HCT116 (cell line): ENCODE data around the gene DLG2.

Source experiments
- CTCF ChIP-seq, 3 experiments: fragments of 200-600 bp in 1 of 3; sonication (generic) in 1 of 3; IDR thresholded peaks in 2 of 3; conservative IDR thresholded peaks in 1 of 3; 2 replicates each; pipeline ENCODE4 v1.5.1; 2012 to 2017; ENCODE audit warnings: low read depth in 2 of 3, low read length in 2 of 3, antibody characterized with exemption in 1 of 3, borderline replicate concordance in 1 of 3, control low read depth in 1 of 3, mild to moderate bottlenecking in 1 of 3, mixed read lengths in 1 of 3, mixed run types in 1 of 3, moderate library complexity in 1 of 3; ENCODE audit not compliant: insufficient read depth in 1 of 3
- POLR2A ChIP-seq: IDR thresholded peaks from 2 replicates; pipeline ENCODE4 v1.7.0; 2011; ENCODE audit warnings: borderline replicate concordance; ENCODE audit not compliant: insufficient read depth, insufficient read length; ENCODE audit errors: extremely low read depth
- REST ChIP-seq: IDR thresholded peaks from 2 replicates; pipeline ENCODE4 v1.6.1; 2012; ENCODE audit warnings: low read depth
- SIN3A ChIP-seq: IDR thresholded peaks from 2 replicates; pipeline ENCODE4 v1.6.1; 2012; ENCODE audit warnings: low read depth

DNA sequence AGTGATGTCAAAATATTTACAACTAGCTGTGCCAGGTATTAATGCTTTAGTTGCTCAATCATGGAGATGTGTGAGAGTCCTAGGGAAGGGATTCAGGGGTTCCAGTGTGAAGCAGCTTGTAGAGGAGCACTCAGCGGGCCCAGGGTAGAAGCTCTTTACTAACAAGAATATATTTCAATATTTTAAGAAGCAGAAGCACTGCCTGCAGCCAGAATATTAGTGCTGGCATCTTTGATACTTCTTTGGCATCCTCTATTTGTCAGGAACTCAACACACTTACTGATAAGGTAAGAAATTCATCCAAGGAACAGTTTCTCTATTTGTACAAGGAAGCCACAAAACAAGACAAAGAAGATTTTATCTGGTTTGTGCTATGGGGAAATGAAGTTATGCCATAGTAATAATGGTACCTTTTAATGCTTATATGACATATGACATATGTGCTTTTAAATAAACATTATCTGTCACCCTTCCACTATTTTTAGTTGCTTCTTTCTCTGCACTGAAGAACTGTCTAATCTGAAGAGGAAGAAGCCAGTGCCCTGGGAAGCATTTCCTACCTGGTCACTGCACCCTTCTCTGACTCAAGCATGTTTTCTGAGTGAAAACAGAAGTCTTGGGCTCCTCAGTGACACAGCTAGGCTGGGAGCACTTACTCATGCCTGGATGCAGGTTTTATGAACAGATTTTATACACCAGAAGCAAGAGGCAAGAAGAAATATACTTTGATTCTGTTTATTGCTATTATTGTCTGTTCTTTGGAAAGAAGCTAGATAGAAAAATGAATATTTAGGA, 1952.8 kb downstream of the DLG2 start:
- TF ChIP-seq CTCF (IDR thresholded peaks at IDR 0.05 in 2 of 3, conservative IDR thresholded peaks at IDR 0.05 in 1 of 3; ENCODE audit: borderline replicate concordance in 1 of 3, insufficient read depth in 1 of 3, low read depth in 2 of 3, low read length in 2 of 3) (no peak), REST (no peak), SIN3A (no peak), POLR2A (no peak)
